Kidney (tissue), 14 donors: ENCODE data around the gene MPZL1. TPM values are rescaled to one million over a fixed set of nuclear protein-coding genes. Genes with fewer than 3 reads are reported as not detected.

Experiments
- DNase-seq, 5 donors: peaks; one replicate each; pipeline ENCODE4 v3.0.0-alpha.2; 2013 to 2020
- FAIRE-seq: peaks from 2 replicates; lab custom pipeline; 2012; peaks lifted over from hg19 to GRCh38; lab: Jason Lieb, UNC
- H3K27ac ChIP-seq, 2 donors: one replicate each; pipeline ENCODE4 v1.7.0; 2013; ENCODE audit warnings: low read depth in 2 of 2, low read length in 2 of 2, inconsistent platforms in 1 of 2
- H3K27me3 ChIP-seq: one replicate; pipeline ENCODE4 v1.7.1; 2013; ENCODE audit warnings: low read length, inconsistent platforms; ENCODE audit not compliant: control insufficient read depth, insufficient read depth
- H3K36me3 ChIP-seq, 3 donors: one replicate each; pipeline versions ENCODE4 v1.7.0 to v1.7.1; 2013; ENCODE audit warnings: low read length in 3 of 3, control low read depth in 1 of 3, inconsistent platforms in 1 of 3; ENCODE audit not compliant: insufficient read depth in 3 of 3, control insufficient read depth in 2 of 3
- H3K4me1 ChIP-seq, 3 donors: one replicate each; pipeline versions ENCODE4 v1.7.0 to v1.7.1; 2013; ENCODE audit warnings: low read length in 3 of 3, inconsistent platforms in 1 of 3, low read depth in 1 of 3; ENCODE audit not compliant: control insufficient read depth in 2 of 3, insufficient read depth in 2 of 3
- H3K4me3 ChIP-seq, 3 donors: one replicate each; pipeline versions ENCODE4 v1.7.0 to v1.8.1; 2013; ENCODE audit warnings: low read length in 3 of 3, control low read depth in 1 of 3, inconsistent platforms in 1 of 3
- H3K9ac ChIP-seq, 3 donors: one replicate each; pipeline versions ENCODE4 v1.7.0 to v1.7.1; 2013; ENCODE audit warnings: low read length in 3 of 3, control low read depth in 1 of 3, inconsistent platforms in 1 of 3
- H3K9me3 ChIP-seq, 3 donors: one replicate each; pipeline versions ENCODE4 v1.7.0 to v1.7.1; 2013; ENCODE audit warnings: low read length in 3 of 3, control low read depth in 1 of 3, inconsistent platforms in 1 of 3; ENCODE audit not compliant: control insufficient read depth in 2 of 3, insufficient read depth in 1 of 3
- intact Hi-C: fragments of 100-400 bp; cut with DNase I; formaldehyde crosslinking; loops from one replicate; pipeline ENCODE4 v1.11.1; 2022
- polyA plus RNA-seq: library from polyadenylated mRNA; stranded (reverse); fragments of 350-450 nt; fragmentation: Illumina TruSeq; extraction: RNeasy Lipid Tissue Mini Kit (QIAGEN cat#74804); gene quantifications from one replicate; pipeline ENCODE4 v1.2.3, GENCODE V29; 2014; ENCODE audit warnings: low read depth, low replicate concordance; ENCODE audit not compliant: insufficient read depth
- total RNA-seq: library from RNA; stranded (reverse); fragmentation: NEBNext Ultra II Directional; extraction: Animal tissue kit (Norgen Biotek cat#: 25700); gene quantifications from one replicate; pipeline ENCODE4 v1.2.1, GENCODE V29; 2021
- TF ChIP-seq, protein P1 (sequence below): IDR thresholded peaks from 3 replicates; pipeline ENCODE4 v1.5.1; 2012; ENCODE audit warnings: mild to moderate bottlenecking, moderate library complexity, borderline replicate concordance; ENCODE audit not compliant: insufficient read depth; ENCODE audit errors: extremely low read depth
- donor health status: control.
- donor health status: control.
- donor health status: control.
- donor health status: control.
- donor health status: control.
- donor health status: DM: yes; HTN: yes; CAD: no.
- donor health status: Normal renal cell carcinoma (clear cell type).

Gene MPZL1
- total and polyA plus RNA-seq, 2 donors from 2014 or later = 42.1 to 98.3 TPM

DNA sequence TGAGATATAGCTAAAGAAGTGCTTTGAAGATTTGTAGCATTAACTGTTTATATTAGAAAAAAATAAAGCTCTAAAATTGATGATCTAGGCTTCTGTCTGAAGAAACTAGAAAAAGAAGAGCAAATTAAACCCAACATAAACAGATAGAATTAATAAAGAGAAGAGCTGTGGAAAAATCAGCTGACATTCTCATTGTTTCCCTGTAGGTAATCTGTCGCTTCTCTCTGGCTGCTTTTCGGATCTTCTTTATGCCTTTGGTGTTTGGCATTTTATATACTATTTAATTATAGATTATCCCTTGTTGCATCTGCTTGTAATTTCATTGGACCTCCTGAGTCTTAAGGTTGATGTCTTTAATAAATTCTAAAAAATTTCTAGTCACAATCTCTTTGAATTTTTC is 59.8 kb downstream of the MPZL1 start:
- Histone ChIP-seq H3K36me3 (peaks cover 0 to 11% (median 7%) of the 10 kb centered on the region in 3 donors), H3K9ac (no peak overlapping the region), H3K27ac (no peak overlapping the region), H3K27me3 (no peaks in the 10 kb centered on the region), H3K4me3 (no peak overlapping the region), H3K9me3 (no peaks in the 10 kb centered on the region), H3K4me1 (no peaks in the 10 kb centered on the region)
- no peak for FAIRE-seq
- intact Hi-C loops = no loop called here
- DNase-seq = no peak
- TF ChIP-seq, protein P1, sequence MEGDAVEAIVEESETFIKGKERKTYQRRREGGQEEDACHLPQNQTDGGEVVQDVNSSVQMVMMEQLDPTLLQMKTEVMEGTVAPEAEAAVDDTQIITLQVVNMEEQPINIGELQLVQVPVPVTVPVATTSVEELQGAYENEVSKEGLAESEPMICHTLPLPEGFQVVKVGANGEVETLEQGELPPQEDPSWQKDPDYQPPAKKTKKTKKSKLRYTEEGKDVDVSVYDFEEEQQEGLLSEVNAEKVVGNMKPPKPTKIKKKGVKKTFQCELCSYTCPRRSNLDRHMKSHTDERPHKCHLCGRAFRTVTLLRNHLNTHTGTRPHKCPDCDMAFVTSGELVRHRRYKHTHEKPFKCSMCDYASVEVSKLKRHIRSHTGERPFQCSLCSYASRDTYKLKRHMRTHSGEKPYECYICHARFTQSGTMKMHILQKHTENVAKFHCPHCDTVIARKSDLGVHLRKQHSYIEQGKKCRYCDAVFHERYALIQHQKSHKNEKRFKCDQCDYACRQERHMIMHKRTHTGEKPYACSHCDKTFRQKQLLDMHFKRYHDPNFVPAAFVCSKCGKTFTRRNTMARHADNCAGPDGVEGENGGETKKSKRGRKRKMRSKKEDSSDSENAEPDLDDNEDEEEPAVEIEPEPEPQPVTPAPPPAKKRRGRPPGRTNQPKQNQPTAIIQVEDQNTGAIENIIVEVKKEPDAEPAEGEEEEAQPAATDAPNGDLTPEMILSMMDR = no peak

DNA sequence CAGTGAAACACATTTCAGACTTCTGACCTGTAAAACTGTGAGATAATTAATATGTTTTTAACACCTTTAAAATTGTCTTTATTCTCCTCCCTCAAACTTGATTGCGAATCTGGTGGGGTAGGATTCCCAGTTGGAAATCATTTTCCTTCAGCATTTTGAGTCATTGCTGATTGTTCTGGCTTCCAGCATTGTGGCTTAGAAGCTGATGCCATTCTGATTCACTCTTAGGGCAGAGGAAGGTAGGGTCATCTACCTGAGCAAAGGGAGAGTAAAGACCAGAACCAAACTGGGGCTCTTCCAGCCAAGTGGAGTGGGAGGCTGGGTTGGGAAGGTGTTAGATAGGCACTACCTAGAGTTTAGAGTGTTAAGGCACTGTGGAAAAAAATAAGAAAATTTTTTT is 61.2 kb downstream of the MPZL1 start:
- FAIRE-seq (no peak), DNase-seq (no peak)
- Histone ChIP-seq H3K27ac (no peak overlapping the region), H3K9me3 (no peaks in the 10 kb centered on the region), H3K4me3 (no peak overlapping the region), H3K9ac (no peak overlapping the region), H3K4me1 (no peaks in the 10 kb centered on the region), H3K36me3 (peaks cover 0 to 6% (median 3%) of the 10 kb centered on the region in 3 donors), H3K27me3 (no peaks in the 10 kb centered on the region)
- TF ChIP-seq, protein P1 = no peak
- intact Hi-C loops = no loop called here

DNA sequence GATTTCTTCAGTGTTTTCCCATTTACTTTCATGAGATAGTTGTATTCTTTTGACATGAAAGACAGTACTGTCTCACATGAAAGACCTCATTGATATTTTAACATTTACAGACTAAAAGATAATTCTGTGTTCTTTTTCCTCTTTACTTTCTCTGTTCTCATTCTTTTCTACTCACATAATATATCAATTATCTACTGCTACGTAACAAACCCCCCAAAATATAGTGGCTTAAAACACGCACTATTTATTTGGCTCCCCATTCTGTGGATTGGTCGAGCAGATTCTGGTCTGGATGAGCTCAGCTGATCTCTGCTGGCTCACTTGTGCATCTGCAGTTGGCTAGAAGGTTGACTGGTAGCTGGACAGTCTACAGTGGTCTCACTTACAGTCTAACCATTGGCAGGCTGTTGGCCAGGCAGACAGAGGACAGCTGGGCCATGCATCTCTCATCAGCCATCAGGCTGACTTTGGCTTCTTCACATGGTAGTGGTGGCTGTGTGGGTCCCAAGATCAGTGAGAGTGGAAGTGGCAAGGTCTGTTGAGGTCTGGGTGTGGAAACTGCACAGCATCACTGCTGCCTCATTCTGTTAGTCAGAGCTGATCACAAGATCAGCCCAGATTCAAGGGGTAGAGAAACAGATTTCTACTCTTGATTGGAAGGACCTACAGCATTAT is 63.2 kb downstream of the MPZL1 start:
- Histone ChIP-seq H3K36me3 (peaks cover under 1 to 9% (median 3%) of the 10 kb centered on the region in 3 donors), H3K9me3 (no peaks in the 10 kb centered on the region), H3K4me1 (no peaks in the 10 kb centered on the region), H3K27me3 (no peaks in the 10 kb centered on the region), H3K27ac (no peak overlapping the region), H3K9ac (no peak overlapping the region), H3K4me3 (no peak overlapping the region)
- intact Hi-C loops = no loop called here
- DNase-seq (no peak), FAIRE-seq (no peak)
- TF ChIP-seq, protein P1 = no peak
